GM21423 (cell line): Measurements from ENCODE around the gene KRT3.

Experiments used
- ATAC-seq: cut with Tn5 transposase; IDR thresholded peaks from one replicate; pipeline ENCODE4 v1.9.1; 2021; ENCODE audit warnings: mild to moderate bottlenecking, moderate library complexity; ENCODE audit not compliant: unreplicated experiment

Gene KRT3

DNA sequence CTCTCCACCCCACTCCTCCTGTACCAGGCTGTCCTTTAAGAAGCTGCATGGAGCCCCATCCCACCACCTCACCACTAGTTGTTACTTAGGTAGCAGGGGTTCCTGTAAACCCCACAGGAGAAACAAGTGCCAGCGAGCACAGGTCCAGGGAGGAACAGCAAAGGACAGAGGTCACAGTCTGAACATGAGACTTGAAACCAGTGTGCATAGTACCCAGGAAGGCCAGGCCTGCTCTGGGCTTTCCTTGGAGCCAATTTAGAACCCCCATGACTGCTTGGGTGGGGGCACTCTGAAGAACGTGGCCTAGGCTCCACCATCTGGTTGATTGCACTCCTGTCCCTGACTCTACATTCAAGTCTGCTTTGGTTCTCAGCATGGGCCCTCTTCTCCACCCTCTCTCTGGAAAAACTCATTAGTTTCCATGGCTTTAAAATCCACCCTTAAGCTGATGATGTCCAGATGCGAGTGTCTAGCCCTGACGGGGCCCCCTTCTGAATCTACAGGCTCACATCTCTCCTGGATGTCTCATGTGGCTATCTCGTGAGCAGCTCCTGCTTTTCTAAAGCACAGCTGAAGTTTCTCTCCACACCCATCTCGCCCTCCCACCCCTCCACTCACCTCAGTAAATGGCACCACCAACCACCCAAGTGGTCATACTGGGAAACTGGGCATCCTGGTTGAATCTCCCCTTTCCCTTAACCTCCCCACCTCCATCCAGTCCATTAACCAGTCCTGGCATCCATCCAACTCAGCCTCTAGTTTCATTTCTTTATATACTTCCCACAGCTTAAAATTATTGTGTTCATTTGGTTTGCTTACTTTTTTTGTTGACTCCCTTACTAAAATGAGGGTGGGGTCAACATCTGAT is 8.4 kb downstream of the KRT3 start:
- ATAC-seq = no peak

DNA sequence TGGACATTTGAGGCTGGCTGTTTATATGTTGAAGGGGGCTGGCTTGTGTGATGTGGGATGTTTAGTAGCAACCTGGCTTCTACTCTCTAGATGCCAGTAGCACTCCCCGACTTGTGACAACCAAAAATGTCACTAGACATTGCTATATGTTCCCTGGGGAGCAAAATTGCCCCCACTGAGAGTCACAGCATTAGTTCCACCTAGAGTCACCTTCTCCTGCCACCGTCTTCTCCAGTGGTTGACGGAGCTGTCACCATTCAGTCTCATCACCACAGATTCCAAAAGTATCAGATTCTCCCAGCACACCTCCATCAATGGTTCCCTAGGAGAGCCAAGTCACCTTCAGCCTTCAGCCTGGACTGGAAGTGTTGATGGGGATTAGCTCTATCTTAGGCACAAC is 11.0 kb downstream of the KRT3 start:
- ATAC-seq = no peak

DNA sequence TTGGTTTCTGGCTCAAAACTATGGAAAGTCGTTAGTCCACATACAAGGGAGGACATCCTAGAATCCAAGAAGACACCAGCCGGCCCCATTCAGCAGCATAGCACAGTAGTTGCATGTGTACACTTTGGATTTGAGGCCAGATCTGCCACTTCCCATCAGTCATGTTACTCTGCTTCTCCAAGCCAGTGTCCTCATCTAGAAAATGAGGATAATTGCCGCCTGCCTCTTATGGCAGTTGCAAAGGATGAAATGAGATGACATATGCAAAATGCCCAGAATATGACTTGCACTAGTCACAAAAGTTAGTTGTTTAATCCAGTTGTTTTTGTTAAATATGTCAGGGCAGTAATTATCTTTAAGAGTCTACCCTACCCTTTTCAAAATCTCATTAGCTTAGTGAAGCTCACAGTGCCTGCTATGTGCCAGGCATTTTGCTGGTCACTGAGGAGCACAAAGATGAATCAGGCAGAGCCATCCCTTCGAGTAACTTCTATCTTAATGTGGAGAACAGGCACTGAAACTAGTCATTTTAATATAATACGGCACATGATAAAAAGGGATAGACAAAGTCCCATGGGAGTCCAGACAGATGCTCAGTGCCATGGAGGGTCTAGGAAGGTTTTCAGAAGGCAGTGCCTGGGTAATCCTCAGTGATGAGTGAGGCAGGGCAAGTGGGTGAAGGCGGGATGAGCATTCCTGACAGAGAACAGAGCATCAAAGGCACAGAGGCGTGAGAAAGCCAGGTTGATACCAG is 12.2 kb downstream of the KRT3 start:
- ATAC-seq = no peak

DNA sequence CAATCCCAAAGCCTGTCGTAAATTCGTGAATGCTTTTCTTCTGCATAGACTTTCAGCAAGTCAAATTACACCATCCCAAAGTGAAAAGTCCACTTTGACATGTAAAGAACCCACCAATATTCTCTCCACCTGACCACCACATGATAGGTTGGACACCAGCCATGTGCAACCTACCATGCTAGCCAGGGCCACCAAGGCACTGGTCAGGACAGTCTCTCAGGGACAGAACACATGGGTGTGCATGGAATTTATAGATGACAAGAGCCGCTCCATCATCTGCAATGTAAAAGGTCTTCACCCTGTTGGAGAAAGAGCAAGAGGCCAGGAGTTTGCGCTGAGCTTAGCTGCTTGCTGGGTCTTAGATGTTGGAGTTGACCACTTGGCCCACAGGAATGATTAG is 13.4 kb downstream of the KRT3 start:
- ATAC-seq = no peak

DNA sequence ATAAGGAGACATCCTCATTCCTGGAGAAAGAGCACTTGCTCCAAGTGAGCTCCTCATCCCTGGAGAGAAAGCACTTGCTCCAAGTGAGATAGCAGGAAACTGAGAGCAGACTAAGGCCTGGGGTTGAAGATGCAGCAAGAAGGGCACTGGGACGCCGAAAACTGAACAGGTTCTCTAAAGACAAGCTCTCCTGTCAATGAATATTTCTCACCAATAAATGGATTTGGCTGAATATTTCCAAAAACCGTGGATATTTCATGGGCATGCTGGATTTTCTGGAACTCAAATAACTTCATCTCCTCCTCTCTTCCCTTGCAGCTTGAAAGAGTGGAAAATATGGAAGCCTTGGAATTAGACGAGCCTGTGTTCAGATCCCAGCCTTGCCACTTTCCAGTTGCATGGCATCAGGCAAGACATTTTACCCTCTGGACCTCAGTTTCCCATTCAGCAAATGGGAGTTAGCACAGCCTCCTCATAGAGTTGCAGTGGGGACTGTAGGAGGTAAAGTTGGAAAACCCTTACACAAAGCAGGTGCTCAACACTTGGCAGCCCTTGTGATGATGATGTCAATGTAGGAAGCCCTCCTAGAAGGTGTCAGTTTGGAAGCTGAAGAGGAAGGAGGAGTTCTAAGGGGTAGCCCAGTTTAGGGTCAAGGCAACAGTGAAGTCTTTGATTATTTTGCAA is 14.4 kb downstream of the KRT3 start:
- ATAC-seq = no peak

DNA sequence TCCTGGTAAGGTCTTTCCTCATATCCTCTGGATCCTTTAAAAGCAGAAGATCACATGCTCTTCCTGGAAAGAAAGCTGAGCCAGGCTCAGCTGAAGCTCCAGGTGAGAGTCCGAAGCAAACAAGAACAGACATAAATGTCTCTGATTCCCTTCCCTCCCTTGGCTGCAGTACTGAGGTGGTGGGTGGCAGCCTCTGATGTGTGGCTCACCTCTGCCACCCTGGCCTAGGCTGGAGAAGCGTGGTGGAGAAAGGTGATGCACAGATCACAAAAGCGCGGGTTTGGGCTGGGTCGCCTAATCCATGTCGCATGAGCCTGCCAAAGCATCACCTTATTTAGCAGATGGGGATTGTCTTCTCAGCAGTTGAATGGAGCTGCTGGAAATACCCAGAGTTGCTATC is 16.0 kb downstream of the KRT3 start:
- ATAC-seq = no peak

DNA sequence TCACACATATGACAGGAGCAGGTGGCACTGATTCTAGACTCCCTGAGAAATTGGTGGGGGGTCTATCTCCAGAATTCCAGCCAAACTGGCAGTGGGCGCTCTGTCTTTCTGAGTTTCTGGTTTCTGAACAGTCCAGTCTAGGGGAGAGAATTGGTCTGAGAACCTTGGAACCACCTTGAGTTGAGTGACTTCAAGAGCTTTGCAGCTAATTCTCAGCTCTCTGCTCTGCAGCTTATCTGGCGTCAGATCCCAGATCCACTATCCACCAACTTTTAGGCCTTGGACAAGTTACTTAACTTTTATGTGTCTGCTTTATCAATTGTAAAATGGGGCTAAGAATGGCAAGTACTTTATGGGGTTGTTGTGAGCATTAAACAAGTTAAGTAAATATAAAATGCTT is 17.1 kb downstream of the KRT3 start:
- ATAC-seq = no peak

DNA sequence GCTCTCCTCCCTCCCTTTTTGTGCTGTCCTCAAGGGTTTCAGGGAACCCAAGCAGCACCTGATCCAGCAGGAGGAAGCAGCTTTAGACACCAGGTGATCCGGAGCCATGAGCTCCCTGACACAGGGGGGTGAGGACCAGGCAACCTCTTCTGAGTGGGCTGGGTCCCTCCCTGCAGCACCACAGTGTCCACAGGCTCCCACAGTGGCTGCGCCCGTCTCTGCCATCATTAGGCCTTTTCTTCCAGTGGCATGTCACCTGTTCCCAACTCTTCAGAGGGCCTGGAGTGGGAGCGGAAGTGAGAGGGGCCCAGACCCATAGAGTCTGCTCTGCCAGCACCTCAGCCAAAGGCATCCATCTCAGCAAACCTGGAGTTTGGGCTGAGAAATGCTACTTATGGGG is 18.4 kb downstream of the KRT3 start:
- ATAC-seq = no peak

DNA sequence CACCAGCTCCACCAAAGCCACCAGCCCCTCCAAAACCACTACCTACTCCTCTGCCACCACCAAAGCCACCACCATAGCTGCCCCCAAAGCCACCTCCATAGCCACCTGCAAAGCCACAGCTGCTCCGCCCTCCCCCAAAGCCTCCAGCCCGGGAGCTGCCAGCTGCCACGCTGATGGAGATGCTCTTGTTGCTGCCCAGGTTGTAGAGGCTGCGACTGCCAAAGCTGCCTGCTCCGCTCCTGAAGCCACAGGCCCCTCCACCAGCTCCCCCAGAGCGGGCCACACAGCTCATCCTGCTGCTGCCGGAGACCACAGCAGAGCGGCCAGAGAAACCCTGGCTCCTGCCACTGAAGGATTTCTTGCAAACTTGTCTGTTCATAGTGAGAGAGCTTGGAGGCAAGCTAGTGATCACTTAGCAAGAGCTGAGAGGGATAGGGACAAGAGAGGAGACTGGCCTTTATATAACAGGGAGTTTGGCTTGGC is 19.0 kb downstream of the KRT3 start, which contains the start of gene KRT76:
TSS of gene KRT76 (minus strand) at position 433 of the 483 bp plus-strand sequence. CDS start at position 379, 54 bp downstream.
- no peak for ATAC-seq

DNA sequence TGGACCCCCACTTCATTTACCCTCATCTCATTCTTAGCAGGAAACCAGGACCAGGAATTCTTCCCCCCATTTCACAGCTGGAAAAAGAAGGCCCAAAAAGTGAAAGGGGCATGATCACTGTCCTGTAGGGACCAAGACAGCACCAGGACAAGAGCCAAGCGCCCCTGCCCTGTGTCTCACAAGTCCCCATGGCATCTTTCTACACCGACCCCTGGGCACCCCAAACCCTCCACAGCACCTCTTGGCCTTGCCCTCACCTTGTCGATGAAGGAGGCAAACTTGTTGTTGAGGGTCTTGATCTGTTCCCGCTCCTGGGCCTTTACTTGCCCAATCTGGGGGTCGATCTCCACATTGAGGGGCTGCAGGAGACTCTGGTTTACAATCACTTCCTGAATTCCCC is 19.5 kb downstream of the KRT3 start:
- no peak for ATAC-seq

DNA sequence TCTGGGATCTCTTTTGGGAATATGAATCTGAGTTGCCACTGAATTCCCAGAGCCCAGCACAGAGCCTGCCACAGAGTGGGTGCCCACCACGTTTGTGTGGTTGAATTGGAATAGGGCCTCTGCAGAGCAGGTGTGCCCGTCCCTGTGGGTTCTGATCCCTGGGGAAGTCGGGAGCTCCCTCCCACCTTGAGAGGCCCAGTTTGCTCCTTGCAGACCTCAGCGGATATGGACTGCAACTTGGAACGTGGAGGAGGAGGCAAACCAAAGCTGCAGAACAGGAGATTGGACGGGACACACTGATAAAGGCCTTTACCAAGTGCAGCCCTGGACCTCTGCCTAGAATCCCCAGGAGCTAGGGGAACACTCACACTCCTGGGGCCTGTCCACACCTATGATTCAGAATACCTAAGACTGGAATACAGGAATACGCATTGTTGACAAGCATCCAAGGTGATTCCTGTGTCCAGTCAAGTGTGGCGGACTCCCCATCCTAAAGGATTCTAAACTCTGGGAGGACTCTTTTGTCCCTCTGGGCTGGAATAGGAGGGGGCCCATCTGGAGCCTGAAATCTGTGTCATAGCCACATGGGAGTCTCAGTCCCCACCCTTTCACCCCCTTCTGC is 21.2 kb downstream of the KRT3 start:
- ATAC-seq = no peak

DNA sequence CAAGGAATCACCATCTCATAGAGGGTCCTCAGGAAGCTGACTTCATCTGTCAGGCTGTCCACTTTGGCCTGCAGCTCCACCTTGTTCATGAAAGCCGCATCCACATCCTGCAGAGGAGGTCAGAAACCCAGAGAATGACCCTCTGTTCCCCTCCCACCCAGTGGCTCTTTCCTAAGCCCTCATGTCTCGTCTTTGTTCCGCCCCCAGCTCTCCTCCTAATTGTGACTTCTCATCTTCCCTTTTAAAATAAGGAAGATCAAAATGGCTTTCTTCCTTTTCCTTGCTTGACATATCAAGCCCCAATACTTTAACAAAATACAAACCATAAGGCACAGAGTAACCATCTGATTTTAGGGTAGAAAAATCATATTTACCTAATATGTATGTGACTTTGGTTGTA is 23.1 kb downstream of the KRT3 start:
- ATAC-seq = no peak

DNA sequence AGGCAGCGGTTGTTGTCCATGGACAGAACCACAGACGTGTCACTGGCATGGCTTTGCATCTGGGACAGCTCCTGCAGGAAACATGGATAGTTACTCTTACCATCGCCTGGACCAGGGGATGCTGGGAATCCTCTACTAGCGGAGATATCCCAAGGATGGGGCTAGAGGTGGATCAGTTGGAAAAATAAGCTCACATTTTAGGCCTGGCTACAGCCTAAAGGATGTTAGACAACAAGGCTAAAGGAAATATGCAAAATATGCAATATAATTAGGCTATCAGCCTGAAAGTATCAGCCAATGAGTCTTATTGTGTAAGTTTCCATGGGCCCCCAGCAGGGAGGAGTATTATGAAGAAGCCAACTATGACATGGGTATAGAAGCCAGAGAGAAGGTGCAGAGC is 23.7 kb downstream of the KRT3 start:
- no peak for ATAC-seq

DNA sequence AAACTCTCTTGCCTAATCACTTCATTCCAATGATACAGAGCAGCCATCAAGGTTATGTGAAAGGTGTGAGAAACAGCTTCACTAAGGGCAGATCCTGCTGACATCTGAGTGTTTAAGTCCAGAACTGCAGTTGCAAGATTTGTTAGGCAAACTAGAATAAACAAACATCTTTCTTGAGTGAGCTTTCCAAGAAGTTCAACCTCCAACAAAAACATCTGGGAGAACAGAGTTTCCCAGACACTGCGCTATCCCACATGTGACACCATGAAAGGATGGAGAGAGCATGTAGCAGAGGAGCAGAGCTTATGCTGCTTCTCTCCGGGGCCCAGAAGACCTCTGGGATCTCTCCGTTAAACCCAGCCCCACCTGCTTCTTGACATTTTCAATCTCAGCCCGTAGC is 24.4 kb downstream of the KRT3 start:
- no peak for ATAC-seq

DNA sequence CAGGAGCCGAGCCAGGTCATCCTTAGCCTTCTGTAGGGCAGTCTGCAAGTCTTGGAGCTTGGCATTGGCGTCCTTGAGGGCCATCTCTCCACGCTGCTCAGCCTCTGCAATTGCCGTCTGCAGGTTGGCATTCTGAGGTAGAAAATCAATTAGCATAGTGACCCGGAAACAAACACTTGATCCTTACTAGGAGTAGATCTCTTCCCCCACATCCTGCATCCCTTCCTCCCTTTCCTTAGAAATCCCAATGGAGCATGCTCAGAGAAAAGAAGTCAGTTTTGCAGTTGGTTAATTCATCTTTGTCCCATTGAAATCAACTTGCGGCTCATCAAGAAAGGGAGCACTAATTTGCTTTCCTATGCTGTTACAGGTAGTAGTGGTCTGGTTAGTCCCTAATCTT is 24.8 kb downstream of the KRT3 start:
- ATAC-seq = no peak

DNA sequence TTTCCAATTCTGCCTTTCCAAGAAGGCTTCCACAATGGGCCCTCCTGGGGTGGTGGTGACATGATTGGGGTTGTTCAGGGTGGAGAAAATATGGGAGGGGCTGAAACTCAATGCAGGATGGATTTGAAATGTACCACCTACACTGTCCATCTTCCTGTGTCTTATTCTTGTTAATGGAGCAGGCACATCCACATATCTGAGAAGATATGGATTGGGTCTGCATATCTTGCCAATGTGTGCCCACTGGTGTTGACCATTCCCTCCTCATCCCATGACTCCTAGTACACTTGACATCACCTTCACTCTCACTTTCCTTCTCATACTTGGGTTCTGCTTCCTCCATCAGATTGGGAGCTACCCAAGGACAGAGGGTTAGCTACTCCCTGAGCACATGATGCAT is 26.0 kb downstream of the KRT3 start:
- no peak for ATAC-seq

DNA sequence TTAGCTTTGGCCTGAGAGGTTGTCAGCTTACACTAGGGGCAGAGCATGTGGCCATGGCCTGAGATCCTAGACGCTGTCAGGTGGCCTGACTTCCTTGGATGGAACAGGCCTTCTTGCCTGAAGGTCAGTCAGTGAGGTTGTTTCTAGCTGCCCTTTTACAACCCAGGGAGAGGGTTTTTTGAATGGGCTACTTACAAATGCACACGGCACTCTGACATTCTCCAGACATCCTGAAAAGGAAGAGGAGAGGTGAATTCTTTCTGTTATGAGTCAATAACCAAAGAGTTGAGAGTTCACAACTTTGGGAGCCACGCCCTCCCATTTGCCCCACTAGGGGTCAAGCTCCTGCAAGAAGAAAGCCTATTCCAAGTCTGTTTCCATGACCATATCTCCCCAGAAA is 26.6 kb downstream of the KRT3 start:
- ATAC-seq = no peak

DNA sequence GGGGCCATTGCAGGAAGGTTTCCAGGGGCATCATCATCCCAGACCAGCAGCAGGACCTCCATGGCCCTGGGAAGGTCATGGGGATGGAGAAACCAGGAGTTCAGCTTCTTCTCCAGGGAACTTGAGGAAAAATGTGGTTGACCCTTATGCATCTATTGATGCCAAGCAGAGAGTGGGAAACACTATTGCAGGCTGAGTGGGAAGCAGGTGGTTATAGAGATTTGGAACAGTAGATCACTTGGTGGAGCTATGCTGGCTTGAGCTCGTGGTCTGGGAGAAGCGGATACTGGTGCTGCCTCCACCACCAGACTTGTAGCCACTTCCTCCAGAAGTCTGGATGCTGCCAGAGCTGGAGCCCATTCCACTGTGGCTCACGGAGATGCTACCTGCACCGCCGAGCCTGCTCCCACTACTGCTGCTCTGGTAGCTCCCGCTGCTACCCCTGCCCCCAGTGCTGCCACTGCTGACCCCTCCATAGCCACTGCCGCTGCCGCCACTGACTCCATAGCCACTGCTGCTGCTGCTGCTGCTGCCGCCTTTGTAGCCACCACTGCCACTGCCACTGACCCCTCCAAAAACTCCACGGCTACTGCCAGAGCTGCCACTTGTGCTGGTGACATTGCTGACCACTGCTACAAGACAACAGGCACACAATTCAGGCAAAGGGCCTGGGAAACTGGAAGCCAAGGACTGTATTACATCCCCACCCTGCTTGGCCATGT is 27.3 kb downstream of the KRT3 start:
- no peak for ATAC-seq

DNA sequence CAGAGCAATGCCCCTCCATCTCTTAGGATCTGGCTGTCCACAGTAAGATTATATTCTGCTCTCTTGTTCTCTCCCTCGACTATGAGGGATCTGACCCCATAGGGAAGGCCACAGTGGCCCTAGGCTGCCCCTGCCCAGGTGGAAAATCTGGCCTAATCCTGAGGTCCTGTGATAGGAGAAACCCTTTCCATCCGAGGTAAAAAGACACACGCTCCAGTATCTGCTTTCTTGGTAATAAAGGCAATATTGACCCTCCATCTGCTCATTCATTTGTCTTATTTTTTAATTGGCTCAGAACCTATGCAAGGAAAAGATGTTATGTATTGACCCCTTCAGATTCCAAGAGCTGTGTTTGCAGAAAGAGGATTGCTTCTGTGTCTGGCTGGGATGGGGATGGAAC is 28.5 kb downstream of the KRT3 start:
- no peak for ATAC-seq

DNA sequence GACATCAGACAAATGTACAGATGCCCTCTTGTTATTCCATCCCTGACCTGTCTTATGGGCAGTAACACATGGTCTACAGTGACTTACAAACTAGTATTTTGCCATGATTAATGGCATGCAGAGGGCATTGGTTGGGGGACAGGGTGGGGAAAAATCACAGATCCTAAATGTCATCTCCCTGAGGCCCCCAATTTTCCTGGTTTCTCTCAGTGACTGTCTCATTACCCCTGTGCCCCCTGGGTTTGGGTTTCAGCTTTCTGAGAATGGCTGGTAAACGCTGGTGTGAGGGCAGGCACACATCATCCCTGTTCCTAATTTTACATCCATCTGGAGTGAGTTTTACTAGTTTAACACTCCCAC is 28.9 kb downstream of the KRT3 start:
- no peak for ATAC-seq
